22Rv1 (cell line): ENCODE data around the gene FXYD6.

ENCODE experiments used
- H3K27ac ChIP-seq: fragments of 450-650 bp; 2 replicates; pipeline ENCODE4 v1.5.1; 2017
- ZFX ChIP-seq: fragments of 450-650 bp; IDR thresholded peaks from 2 replicates; pipeline ENCODE4 v1.6.1; 2017; ENCODE audit warnings: antibody characterized with exemption, borderline replicate concordance
- TF ChIP-seq, protein P1 (sequence below): fragments of 450-650 bp; IDR thresholded peaks from 2 replicates; pipeline ENCODE4 v1.5.1; 2017; ENCODE audit warnings: mild to moderate bottlenecking

FXYD6 gene

DNA sequence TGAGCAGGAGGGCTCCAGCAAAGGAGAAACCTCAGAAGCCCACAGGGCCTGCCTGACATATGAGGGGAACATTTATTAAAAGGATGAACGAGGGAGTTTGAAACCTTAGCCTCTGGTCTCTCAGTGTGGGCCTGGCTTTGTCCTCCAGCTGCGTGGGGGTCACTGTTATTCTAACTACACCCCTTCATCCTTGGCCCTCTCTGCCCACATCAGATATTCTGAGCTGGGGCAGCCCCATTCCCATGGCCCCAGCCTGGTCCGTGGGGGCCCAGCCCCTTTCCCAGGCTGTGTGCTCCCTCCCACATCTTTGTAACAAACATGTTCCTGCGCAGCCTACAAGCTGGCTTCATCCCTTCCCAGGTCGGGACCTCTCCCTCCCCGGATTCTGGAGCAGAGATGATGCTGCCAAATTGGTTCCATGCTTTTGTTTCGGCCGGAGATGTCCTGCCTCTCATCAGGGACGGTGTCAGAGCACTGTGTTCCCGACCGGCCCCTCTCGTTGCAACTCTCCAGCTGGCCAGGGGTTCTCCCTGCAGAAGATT, 4.0 kb downstream of the FXYD6 start:
- no peak for TF ChIP-seq ZFX
- TF ChIP-seq, protein P1, sequence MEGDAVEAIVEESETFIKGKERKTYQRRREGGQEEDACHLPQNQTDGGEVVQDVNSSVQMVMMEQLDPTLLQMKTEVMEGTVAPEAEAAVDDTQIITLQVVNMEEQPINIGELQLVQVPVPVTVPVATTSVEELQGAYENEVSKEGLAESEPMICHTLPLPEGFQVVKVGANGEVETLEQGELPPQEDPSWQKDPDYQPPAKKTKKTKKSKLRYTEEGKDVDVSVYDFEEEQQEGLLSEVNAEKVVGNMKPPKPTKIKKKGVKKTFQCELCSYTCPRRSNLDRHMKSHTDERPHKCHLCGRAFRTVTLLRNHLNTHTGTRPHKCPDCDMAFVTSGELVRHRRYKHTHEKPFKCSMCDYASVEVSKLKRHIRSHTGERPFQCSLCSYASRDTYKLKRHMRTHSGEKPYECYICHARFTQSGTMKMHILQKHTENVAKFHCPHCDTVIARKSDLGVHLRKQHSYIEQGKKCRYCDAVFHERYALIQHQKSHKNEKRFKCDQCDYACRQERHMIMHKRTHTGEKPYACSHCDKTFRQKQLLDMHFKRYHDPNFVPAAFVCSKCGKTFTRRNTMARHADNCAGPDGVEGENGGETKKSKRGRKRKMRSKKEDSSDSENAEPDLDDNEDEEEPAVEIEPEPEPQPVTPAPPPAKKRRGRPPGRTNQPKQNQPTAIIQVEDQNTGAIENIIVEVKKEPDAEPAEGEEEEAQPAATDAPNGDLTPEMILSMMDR, result no peak
- no peak overlapping the region for H3K27ac ChIP-seq

GRCh38 chr11:117871784-117872183, 4.7 kb downstream of the FXYD6 start:
- TF ChIP-seq, protein P1, result no peak
- TF ChIP-seq ZFX, result no peak
- H3K27ac ChIP-seq, result no peak overlapping the region

DNA sequence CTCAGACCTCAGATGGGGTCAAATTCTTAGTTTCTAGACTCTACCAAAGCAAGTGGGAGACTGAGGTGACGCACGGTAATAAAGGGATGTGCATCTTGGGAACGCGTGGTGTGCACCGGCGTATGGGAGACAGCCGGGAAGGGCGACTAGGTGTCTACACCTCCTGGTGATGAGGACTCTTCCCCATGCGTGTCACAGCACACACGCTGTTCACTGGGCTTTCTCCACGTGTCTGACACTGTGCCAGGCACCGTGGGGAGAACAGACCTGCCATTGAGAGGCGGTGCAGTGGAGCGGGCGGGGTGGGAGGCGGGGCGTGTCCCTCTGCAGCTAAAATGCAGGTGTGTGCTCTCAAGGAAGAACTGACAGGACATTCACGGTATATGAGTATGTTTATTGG, 5.3 kb downstream of the FXYD6 start:
- no peak overlapping the region for H3K27ac ChIP-seq
- TF ChIP-seq ZFX, result no peak
- TF ChIP-seq, protein P1, result no peak

DNA sequence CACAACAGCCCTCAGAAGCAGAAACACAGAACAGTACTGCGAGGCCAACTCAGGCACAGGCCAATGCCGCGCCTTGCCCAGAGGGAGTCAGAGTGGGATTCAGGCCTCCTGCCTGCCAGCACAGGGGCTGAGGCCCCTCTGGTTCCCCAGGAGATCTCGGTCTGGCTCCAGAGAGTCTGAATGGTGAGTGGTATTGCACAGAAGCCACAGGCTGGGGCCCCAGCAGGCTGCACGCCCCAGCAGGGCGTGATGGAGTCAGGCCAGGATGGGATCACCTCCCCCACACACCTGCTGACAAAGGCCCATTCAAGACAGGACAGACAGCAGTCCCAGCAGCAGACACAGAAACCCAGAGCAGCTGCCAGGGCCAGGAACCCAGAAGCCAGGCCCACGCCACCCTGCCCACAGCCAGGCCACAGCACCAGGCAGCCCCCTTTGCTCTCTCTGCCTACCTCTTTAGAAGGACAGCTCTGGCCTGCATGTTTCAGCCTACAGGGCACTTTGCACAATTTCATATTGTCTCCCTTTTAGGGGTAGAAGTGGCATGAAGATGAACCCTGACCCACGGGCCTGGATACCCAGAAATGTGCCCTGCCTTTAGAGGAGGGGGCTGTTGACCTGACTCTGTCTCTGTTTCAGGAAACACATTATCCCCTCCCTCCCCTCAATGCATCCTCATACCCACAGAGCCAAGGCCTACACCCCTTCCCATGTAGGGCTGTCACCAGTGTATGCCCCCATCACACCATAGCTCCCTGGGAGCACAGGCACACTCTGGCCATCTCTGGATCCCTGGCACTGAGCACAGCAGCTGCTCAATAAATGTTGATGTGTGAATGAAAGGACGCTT, 6.1 kb downstream of the FXYD6 start:
- TF ChIP-seq ZFX, result no peak
- TF ChIP-seq, protein P1, result no peak
- no peak overlapping the region for H3K27ac ChIP-seq

DNA sequence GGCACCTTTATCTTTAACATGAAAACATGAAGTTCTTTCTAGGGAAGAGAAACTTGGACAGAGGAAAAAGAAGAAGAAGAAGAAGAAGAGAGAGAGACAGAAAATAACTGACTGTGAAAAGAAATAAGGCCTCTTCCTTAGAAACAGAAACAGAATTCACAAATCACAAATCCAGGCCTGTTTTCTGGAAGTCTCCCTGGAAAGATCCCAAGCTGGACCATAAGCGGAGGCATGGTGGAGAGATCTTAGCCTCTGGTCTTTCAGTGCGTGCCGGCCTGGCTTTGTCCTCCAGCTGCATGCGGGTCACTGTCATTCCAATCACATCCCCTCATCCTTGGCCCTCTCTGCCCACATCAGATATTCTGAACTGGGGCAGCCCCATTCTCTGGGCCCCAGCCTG, 6.9 kb downstream of the FXYD6 start:
- H3K27ac ChIP-seq, result no peak overlapping the region
- no peak for TF ChIP-seq ZFX
- TF ChIP-seq, protein P1, result no peak

DNA sequence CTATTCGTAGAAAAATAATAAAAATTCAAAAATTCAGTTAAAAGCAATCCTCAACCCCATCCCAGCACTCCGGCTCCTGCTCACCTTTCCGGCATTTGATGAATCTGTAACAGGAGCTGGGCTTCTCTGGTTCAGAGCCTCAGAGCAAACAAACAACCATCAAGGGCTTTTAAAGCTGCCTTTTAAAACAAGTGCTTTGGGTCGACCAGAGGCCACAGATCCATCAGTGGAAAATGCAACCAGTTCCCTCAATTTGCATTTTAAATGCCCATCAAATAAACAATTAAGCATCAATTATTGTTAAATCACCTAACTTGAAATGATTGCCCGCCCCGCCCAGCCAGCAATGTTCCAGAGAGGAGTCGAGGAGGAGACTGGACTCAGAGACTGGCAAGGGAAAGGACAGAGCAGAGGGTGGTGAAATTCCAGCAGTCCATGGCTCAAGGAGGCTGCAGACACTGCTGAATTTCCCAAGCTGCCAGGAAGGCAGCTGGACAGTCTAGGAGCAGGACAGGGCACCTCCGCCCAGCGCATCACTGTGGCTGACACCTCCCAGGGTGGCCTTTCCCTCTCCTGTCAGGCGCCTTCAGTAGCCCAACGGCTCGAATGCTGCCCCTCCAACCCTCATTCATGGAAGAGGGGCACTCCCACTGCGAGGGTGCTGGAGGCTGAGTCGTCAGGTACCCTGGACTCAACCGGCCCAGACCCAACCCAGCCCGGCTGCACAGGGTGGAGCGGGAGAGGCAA, 7.5 kb downstream of the FXYD6 start:
- H3K27ac ChIP-seq, result no peak overlapping the region
- TF ChIP-seq ZFX, result no peak
- TF ChIP-seq, protein P1, result no peak

DNA sequence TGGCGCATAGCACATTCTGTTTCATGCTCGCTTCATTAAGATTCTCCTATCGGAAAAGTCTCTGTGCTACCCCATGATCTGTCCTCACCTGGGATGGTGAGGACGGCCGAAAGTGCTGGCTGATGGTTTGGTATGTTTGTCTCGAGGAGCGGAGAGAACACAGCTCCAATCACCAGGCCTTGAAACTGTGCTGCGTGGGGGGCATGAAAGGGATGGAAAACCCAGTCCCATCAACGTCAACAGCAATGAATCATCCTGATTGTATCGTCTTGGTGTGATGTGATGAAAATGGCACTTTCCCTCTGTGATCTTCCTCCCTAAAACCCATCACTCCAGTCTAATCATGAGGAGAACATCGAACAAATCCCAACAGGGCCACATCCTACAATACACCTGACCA, 8.4 kb downstream of the FXYD6 start:
- TF ChIP-seq ZFX, result no peak
- TF ChIP-seq, protein P1, result no peak
- H3K27ac ChIP-seq, result no peak overlapping the region
